UCSD-AML1 (cell line): Measurements from ENCODE around the gene MYH4.

Experiments
- DNase-seq: peaks from one replicate; lab custom pipeline; 2025; ENCODE audit not compliant: unreplicated experiment; lab: John Stamatoyannopoulos, UW

Gene MYH4

DNA sequence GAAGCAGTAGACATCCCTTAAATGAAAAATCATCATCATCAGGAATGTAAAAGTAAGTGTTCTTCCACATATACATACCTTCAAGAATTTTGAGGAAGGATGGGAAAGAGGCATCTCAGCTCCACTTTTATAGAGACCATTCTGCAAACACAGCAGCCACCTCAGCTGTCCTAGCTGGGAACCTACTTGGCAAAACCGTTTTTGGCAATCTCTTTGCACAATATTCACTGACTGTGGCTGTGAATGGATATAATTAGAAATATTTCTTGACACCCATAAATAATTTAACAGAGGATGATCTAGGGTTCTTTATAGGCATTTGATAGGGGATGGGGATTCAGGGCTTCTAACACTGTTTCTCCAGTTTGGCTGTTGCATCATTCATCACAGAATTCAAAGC lies at the start of gene MYH4:
MYH4 (minus strand) TSS at position 101 of the 400 bp plus-strand sequence. CDS start 2,814 bp downstream, outside the sequence.
- no peak for DNase-seq

DNA sequence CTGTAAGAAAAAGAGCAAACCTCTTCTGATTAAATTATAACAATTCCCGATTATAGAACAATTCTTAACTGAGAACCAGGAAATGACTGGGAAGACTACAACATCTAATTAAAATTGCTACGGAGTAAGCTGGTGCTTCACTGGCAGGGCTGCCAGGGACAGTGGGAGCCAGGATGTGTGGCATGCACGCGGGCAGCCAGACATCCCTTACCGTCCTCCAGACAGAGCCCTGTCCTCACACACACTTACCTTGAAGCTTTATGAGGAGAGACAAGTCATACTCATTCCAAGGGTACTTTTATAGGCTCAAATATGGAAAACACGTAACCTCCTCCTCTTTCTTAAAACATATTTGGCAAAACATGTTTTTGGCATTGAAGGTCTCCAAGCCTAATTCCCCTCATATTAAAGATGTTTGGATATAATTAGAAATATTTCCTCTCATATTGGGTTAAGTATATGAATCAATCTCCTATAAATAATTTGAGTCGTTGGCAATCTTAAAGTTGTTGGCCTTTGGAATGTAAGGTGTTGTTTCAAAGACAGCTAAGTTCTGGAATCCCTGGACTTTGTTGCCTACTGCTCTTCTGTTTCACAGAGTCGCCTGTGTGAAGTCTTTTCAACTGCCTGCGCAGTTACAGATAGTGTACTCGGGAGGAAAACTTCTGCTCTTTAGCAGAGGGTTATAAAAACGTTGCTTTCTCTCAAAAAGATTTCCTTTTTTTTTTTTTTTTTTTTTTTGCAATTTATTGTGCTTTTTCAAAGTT lies 49.1 kb upstream of the MYH4 start, which contains the start of gene MYH1:
MYH1 (minus strand) TSS at position 272 of the 767 bp plus-strand sequence. CDS start 1,900 bp downstream, outside the sequence.
- no peak for DNase-seq

DNA sequence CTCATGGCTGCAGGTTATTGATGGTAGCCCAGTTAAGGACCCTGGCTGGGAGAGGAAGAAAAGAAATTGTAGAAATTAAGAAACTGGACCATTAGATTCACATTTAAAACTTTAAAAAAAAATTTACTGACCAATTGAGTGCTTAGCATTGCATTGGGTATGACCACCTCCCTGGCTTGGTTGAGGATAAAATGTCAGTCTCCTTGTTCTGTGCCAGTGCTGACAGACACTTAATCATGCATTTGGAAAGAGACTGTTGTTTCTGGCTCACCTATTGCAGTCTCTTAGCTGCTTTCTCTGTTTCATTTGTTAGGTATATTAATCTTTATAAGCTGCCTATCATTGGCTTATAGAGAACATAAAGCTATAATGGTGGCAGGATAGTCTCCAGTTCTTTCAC lies 47.3 kb upstream of the MYH4 start:
- no peak for DNase-seq

DNA sequence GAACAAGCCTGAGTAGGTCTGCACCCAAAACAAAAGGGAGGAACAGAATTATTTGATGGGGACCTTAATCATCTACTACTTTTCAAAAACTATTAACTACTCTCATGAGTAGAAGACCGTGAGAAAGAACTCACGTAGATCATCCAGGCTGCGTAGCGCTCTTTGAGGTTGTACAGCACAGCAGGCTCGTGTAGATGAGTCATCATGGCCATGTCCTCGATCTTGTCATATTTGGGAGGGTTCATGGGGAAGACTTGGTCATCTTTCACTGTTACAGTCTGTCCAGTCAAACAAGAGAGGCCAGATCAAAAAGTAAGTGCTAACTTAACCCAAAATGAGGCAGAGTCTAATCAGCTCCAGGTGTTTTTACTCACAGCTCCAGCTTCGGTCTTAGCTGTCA lies 46.7 kb upstream of the MYH4 start:
- no peak for DNase-seq

DNA sequence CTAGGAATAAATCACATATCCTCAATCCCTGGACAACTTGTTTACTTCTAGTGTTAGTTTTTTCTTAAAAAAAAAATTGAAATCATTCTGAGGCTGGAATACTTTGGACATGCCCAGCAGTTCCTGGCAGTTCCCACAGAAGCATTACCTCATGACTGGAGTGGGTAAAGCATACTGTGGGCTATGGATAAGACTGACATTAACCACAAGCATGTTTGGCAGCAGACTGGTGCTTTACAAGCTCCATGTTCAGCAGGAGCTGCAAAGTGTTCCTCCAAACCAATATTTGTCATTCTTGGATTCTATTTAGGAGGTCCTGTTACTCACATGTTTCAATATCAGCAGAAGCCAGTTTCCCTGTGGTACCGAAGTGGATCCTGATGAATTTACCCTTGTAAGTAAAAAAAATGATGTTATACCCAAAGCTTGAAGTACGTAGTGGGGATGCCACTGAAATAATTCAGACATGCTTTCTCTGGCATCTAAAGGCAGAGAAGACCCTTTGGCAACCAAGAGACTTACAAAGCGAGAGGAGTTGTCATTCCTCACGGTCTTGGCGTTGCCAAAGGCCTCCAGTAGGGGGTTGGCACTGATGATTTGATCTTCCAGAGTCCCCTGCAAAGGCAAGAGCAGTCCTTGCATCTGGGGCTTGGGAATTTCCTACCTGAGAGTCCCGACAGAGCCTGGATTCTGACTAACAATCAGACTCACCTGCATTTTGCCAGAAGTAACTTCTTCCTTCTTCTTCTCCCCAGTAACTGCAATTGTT lies 44.1 kb upstream of the MYH4 start:
- no peak for DNase-seq

DNA sequence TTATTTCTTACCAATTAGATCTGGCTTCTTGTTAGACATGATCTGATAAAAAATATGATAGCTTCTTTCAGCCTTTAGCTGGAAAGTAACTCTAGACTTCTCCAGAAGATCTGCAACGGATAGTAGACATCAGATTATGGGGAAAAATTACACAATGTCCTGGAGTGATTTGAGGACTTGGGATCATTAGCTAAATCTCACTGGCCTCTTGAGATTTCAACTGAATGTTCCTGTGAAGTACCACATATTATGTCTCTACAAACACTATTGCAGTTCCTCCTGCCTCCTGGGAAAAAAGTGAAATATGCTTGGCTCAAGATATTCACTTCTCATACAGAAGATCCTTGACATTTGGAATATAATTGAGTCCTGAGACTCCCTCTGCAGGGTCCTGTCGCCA lies 43.5 kb upstream of the MYH4 start:
- no peak for DNase-seq

DNA sequence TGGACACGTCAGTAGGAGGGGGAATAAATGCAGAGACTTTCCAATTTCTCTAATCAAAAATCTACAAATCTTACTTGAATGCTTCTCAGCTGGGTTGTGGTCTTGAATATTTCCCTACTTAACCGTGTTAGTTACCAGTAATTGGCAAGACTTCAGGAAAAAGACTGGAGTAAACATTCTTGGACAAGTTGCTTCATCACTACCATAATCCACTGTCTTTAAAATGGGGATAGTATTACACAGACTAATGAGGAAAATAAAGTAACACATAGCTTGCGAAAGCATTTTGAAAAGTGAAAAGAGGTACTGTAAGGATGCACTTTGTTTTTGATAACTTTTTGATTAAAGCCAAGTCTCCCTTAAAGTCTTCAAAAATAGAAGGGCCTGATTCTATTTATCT lies 30.6 kb upstream of the MYH4 start:
- DNase-seq = no peak

DNA sequence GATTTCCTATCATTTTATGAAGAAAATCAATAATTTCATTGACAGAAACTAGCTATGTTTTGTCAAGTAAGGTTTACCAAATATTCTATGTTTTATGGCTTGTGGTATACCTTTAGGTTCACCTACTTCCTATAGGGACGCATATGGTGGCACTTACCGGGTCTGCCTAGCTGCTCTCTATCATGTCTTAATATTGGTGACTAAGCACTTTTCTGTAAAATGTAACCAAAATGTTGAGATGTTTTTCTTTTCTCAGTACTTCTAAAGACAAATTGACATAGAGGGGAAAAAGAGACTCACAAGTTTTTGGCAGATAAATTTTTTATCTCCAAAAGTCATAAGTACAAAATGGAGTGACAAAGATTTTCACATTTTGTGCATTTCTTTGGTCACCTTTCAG lies 22.6 kb upstream of the MYH4 start:
- no peak for DNase-seq

DNA sequence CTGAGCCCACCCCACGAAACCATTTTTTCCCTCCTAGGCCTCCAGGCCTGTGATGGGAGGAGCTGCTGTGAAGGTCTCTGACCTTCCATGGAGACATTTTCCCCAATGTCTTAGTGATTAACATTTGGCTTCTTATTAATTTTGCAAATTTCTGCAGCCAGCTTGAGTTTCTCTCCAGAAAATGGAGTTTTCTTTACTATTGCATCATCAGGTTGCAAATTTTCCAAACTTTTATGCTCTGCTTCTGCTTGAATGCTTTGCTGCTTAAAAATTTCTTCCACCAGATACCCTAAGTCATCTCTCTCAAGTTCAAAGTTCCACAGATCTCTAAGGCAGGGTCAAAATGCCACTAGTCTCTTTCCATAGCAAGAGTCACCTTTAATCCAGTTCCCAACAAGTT lies 12.9 kb upstream of the MYH4 start:
- DNase-seq = no peak

DNA sequence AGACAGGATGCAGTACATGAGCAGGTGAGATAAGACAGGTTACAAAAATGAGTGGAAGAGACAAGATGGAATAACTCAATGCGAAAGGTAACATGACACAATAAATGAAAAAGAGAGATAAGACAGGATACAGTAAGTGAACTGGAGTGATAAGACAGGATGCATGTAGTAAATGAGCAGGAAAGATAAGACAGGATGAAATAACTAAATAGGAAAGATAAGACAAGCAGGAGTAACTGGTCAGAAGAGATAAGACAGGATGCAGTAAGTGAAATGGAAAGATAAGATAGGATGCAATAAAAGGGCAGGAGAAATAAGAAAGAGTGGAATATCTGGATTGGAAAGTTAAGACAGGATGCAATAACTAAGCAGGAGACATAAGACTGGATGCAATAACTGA lies 8.3 kb upstream of the MYH4 start:
- no peak for DNase-seq

DNA sequence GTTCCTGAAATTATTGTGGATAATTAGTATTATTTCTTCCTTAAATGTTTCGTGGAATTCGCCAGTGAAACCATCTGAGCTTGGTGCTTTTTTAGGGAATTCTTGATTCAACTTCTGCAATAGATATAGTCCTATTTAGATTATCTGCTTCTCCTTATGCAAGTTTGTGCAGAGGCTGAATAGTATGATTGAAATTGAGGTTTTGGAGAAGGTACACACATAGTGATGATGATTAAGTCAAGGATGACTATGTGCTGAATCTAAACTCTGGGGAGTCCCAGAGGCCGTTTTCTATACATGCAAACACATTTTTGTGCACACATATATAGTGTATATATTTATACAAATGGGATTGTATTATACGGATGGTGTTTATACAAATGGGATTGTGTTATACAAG lies 5.2 kb upstream of the MYH4 start:
- DNase-seq = no peak

DNA sequence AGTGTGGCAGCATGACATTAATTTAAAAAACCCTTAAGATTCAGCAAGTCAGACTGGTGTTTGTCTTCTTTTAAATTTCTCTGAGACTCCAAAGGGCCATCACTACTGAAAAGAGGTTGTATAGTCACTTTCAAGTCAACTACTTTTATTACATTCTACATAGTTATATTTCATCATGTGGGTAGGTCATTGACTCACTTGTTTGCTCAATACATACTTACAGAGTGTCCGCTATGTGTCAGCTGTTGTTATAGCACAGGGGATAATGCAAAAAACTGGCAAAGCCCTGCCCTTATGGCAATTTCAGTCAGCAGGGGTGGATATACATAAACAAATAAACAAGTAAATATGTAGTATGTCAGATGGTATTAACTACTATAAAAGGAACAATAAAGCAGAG lies 2.5 kb upstream of the MYH4 start:
- DNase-seq = no peak

DNA sequence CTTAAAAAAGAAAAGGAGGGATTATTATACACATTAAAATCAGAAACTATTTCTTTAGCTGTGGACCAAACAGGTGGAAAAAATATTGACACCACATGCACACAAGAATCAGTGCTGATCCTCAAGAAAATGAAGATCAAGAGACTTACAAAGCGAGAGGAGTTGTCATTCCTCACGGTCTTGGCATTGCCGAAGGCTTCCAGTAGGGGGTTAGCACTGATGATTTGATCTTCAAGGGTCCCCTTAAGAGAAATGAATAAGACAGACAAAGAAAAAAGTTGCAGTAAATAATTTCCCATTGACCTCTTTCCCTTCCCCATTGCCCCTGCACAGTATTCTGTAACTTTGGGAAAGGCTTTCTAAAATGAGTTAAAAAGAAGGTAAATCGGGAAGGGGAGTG lies 6.0 kb downstream of the MYH4 start:
- no peak for DNase-seq

DNA sequence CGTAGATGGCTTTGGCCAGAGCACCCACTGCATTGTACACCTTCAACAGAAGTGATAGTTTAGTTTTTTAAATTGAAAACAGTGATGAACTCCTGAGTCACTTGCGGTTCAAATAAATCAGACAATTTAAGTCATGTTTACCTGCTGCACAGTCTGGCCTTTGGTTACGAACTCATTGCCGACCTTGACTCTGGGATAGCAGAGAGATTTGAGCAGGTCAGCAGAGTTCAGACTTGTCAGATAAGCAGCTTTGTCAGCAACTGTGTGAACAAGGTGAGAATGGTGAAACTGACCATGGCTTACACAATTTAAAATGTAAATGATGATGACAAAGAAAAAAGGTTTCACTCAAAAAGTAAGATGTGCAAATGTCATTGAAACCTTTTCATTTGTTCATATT lies 9.3 kb downstream of the MYH4 start:
- no peak for DNase-seq

DNA sequence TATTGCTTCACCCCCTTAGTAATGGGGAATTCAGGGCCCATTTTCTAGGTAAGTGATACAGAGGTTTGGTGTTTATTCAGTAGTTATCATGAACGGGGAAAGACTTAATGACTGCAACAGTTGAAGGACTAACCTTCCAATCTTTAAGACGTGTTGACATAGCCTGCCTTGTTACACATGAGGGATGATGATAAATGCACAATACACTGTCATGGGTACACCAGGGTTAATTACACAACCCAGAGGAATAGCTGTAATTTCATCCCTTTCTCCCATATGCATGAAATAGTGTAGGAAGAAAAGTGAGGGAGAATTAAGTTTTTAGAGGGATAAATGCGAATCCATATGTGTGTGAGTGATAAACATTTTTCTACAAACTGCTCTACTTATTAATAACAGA lies 10.7 kb downstream of the MYH4 start:
- DNase-seq = no peak

DNA sequence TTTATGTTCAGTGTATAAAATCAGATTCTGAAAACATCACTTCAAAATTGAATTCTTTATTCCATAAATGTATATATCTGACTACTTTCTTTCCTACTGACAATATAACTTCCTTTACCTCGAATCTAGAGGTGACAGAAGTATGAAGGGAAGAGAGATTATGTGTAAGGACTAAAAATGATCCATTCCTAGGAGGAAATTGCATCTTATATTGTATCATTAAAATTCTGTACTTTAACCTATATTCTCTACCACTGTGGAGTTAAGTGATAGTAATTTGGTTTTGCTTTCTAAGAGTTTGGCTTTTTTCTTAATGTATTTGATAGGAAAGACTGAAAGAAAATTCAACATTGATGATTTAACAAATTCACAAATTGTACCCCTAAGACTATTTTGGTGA lies 11.4 kb downstream of the MYH4 start:
- no peak for DNase-seq

DNA sequence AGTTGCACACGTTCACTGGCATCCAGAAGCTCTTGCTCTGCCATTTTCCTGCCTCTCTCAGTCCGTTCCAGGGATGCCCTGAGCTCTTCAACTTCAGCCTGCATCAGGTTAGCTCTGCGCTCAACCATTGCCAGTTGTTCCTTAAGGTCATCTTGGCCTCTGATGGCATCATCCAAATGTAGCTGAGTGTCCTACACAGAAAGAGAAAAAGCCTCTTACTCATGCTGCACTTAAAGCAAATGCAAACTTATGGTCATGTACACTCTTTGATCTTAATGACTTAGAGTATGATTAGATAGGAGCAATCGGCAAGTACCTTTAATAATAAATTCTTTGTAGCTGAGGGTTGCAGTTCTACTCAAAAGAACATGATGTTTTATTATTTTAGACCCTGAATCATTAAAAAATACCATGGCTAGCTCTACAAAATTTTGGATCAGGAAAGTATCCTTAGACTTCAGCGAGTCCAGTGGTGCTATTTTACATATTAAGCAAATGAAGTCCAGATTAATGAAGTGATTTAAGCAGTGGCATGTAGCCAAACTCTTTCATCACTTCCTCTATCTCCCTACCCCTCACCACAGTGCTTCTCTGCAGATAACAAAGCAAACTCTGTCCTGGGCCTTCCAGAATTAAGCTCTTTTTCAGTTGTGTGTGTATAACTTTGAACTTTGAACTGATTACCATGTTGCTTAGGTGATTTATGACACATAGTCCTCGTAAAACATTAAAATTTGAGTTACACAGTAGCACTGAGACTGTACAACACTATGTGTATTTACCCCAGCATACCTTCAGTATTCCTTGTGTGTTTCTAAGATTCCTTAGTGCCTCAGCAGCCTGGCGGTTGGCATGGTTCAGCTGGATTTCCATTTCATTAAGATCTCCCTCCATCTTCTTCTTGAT lies 22.1 kb downstream of the MYH4 start:
- DNase-seq = no peak

DNA sequence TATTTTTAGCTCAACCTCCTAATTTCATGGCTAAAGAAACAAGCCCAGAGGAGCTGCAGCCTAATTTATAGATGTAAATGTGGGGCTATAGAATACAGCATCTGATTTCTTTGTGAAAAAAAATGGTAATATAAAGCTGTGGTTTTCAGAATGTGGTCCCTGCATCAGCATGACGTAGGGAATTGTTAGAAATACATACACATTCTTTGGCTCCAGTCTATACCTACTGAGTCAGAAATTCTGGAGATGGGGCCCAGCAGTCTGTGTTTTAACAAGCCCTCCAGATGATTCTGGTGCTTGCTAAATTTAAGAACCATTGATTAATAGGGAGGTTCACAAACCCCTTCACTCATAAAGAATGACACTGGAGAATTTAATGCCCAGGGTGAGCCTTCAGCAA lies 29.5 kb downstream of the MYH4 start:
- DNase-seq = no peak

DNA sequence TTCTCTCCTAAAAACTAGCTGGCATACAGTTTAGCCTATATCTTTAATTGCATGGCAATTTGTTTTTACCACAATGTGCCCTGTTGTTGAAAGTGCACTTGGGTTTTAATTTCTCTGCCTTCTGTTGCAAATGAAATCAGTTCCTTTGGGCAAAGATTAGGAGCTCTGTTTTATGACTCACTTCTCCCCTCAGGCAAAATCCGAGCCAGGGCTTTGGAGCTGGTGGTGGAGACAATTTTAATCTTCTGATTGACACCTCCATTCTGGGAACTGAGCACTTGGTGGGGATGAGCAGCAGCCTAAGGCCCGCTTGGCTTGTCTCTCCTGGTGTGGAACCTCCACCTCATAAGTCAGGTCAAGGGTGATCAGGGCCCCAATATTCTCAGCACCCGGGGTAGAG lies 34.3 kb downstream of the MYH4 start:
- DNase-seq = no peak

DNA sequence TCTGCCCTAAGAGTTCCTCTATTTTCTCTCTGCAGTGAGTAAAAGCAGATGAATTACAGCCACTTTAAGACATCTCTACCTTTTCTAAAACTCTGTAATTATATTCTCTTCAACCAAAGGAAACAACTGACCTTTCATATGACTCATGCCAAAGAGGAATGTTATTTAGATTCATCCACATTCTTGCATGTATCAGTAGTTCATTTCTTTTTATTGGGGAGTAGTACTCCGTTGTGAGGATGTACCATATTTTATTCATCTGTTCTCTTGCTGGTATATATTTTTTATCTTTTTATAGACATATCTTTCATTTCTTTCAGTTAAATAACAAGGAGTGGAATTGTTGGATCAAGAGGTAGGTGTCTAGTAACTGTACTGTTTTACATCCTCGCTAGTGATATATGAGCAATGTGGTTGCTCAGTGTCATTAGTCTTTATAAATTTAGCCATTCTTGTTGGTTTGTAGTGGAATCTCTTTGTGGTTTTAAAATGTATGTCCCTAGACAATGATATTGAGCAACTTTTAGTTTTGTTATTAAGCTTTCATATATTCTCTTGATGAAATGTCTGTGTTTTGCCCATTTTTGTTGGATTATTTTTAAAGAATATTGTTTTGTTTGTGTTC lies 39.8 kb downstream of the MYH4 start:
- no peak for DNase-seq

DNA sequence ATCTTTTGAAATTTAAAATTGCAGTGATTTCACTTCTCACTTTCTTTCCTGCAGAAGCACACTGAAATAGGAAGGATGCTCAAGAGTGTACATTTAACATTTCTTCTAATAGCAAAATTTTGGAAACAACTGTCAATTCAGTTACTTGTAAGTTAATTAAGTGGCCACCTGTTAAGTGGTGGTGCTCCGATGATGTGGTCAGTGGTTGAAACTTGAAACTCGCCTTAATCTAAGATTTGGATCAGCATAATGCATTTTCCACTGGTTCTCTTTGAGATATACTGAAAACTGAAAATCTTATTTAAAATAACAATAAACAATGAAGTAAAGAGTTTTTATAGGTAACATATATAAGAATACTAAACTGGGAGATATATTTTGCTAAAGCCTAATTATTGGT lies 40.6 kb downstream of the MYH4 start:
- no peak for DNase-seq
